ENCODE results near the gene BMP10. TPM values are rescaled to one million over a fixed set of nuclear protein-coding genes. Genes with fewer than 3 reads are reported as not detected.
A peak's percentile ranks its signal among the peaks of the same experiment; 100 is the strongest.

The BMP10 gene
- total and polyA plus RNA-seq, 10 donors: not detected

- no peak for DNase-seq
- WGBS, 5 donors: 88 to 96% (median 90%) methylated on average over 5 of the region's 5 CpGs
- intact Hi-C loops (cut with DNase I; ENCODE audit: low total_unique reads): loop anchor here (10.0 kb wide), 1 partner anchor 63 kb away; no protein-coding TSS in a partner anchor
- TF ChIP-seq CTCF (IDR thresholded peaks at IDR 0.05 in 8 of 11, conservative IDR thresholded peaks at IDR 0.05 in 3 of 11) (no peak), POLR2A (IDR thresholded peaks at IDR 0.05) (no peak), POLR2AphosphoS5 (IDR thresholded peaks at IDR 0.05) (no peak)
- H3K27ac ChIP-seq: peak overlapping the region; percentile 30 to 86 (median 68)
- peaks cover 14 to 48% (median 32%) of the 10 kb centered on the region in 6 donors for H3K4me1 ChIP-seq
- no peaks in the 10 kb centered on the region for H3K27me3 ChIP-seq (replicated peaks in 1 of 7)
- no peak overlapping the region for H3K4me3 ChIP-seq
- peaks cover 0 to 1% (median 0%) of the 10 kb centered on the region in 8 donors for H3K9me3 ChIP-seq
- no peaks in the 10 kb centered on the region for H3K36me3 ChIP-seq
Observed at GRCh38 chr2:68907232-68907919, 36.2 kb upstream of the BMP10 start.

- no peak overlapping the region for H3K27ac ChIP-seq
- H3K4me1 ChIP-seq: peaks cover 14 to 41% (median 28%) of the 10 kb centered on the region in 6 donors
- TF ChIP-seq POLR2A (IDR thresholded peaks at IDR 0.05) (no peak), CTCF (IDR thresholded peaks at IDR 0.05 in 8 of 11, conservative IDR thresholded peaks at IDR 0.05 in 3 of 11) (no peak), POLR2AphosphoS5 (IDR thresholded peaks at IDR 0.05) (no peak)
- no peak for DNase-seq
- 67 to 87% (median 83%) methylated on average over 3 of the region's 3 CpGs for WGBS, 5 donors
- H3K36me3 ChIP-seq: no peaks in the 10 kb centered on the region
- peaks cover 0 to 8% (median 5%) of the 10 kb centered on the region in 8 donors for H3K9me3 ChIP-seq
- H3K27me3 ChIP-seq (replicated peaks in 1 of 7): no peaks in the 10 kb centered on the region
- no peak overlapping the region for H3K4me3 ChIP-seq
- intact Hi-C loops (cut with DNase I; ENCODE audit: low total_unique reads): loop anchor here (10.0 kb wide), 1 partner anchor 62 kb away; no protein-coding TSS in a partner anchor
Observed at GRCh38 chr2:68906716-68907115, 35.5 kb upstream of the BMP10 start.

GRCh38 chr2:68905116-68905515, 33.9 kb upstream of the BMP10 start:
- H3K9me3 ChIP-seq: peaks cover 0 to 20% (median 15%) of the 10 kb centered on the region in 8 donors
- intact Hi-C loops (cut with DNase I; ENCODE audit: low total_unique reads): loop anchor here (10.0 kb wide), 1 partner anchor 60 kb away; no protein-coding TSS in a partner anchor
- TF ChIP-seq POLR2AphosphoS5 (IDR thresholded peaks at IDR 0.05): no peak
- TF ChIP-seq CTCF (IDR thresholded peaks at IDR 0.05 in 8 of 11, conservative IDR thresholded peaks at IDR 0.05 in 3 of 11): no peak
- TF ChIP-seq POLR2A (IDR thresholded peaks at IDR 0.05): no peak
- 89 to 97% (median 95%) methylated on average over 2 of the region's 2 CpGs for WGBS, 5 donors
- DNase-seq: no peak
- H3K27me3 ChIP-seq (replicated peaks in 1 of 7): no peaks in the 10 kb centered on the region
- H3K4me3 ChIP-seq: no peak overlapping the region
- peaks cover 14 to 37% (median 27%) of the 10 kb centered on the region in 6 donors for H3K4me1 ChIP-seq
- H3K36me3 ChIP-seq: no peaks in the 10 kb centered on the region
- no peak overlapping the region for H3K27ac ChIP-seq

GRCh38 chr2:68901561-68901960, 30.4 kb upstream of the BMP10 start:
- H3K27ac ChIP-seq: no peak overlapping the region
- H3K27me3 ChIP-seq (replicated peaks in 1 of 7): no peaks in the 10 kb centered on the region
- H3K4me1 ChIP-seq: peaks cover 0 to 1% (median 0%) of the 10 kb centered on the region in 6 donors
- H3K36me3 ChIP-seq: no peaks in the 10 kb centered on the region
- TF ChIP-seq POLR2A (IDR thresholded peaks at IDR 0.05) (no peak), POLR2AphosphoS5 (IDR thresholded peaks at IDR 0.05) (no peak), CTCF (IDR thresholded peaks at IDR 0.05 in 8 of 11, conservative IDR thresholded peaks at IDR 0.05 in 3 of 11) (no peak)
- intact Hi-C loops (cut with DNase I; ENCODE audit: low total_unique reads): loop anchor here (10.0 kb wide), 1 partner anchor 57 kb away; no protein-coding TSS in a partner anchor
- H3K9me3 ChIP-seq: peaks cover 0 to 20% (median 15%) of the 10 kb centered on the region in 8 donors
- no peak for DNase-seq
- no peak overlapping the region for H3K4me3 ChIP-seq
- WGBS, 5 donors: 88 to 94% (median 90%) methylated on average over 1 of the region's 1 CpG

All from spleen (tissue), 11 donors.